Esophagus muscularis mucosa (tissue), 3 donors: Measurements from ENCODE around the gene PEX7.

Experiments
- POLR2AphosphoS5 ChIP-seq, 2 donors: sonication (generic); formaldehyde crosslinking; IDR thresholded peaks; one replicate each; pipeline ENCODE4 v1.6.1; 2017; ENCODE audit warnings: antibody characterized with exemption in 2 of 2
- TF ChIP-seq, protein P1 (sequence below), 3 experiments: fragments of 200-600 bp in 2 of 3; fragments of 450-650 bp in 1 of 3; sonication (generic) in 2 of 3; IDR thresholded peaks; one replicate each; pipeline ENCODE4 v1.5.1; 2017 to 2019; ENCODE audit warnings: antibody characterized with exemption in 3 of 3, mild to moderate bottlenecking in 2 of 3, moderate library complexity in 1 of 3

DNA sequence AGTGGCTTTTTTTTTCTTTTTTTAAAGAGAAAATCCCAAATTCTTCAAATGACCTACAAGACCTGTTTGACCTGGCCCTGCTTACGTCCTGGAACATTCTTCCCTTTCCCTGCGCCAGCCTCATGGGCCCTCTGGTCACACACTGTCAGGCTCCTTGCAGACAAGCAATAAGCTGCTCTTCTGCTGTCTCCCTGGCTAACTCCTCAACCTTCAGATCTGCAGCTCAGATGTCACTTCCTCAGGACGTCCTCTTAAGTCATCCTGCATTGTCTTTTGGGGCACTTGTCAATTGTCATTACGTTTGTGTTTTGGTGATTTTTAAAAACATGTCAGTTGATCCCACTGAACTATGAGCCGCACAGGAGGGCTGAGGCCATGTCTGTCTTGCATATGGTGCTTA, 70.8 kb downstream of the PEX7 start:
- TF ChIP-seq, protein P1, sequence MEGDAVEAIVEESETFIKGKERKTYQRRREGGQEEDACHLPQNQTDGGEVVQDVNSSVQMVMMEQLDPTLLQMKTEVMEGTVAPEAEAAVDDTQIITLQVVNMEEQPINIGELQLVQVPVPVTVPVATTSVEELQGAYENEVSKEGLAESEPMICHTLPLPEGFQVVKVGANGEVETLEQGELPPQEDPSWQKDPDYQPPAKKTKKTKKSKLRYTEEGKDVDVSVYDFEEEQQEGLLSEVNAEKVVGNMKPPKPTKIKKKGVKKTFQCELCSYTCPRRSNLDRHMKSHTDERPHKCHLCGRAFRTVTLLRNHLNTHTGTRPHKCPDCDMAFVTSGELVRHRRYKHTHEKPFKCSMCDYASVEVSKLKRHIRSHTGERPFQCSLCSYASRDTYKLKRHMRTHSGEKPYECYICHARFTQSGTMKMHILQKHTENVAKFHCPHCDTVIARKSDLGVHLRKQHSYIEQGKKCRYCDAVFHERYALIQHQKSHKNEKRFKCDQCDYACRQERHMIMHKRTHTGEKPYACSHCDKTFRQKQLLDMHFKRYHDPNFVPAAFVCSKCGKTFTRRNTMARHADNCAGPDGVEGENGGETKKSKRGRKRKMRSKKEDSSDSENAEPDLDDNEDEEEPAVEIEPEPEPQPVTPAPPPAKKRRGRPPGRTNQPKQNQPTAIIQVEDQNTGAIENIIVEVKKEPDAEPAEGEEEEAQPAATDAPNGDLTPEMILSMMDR (IDR thresholded peaks at IDR 0.05): no peak
- no peak for TF ChIP-seq POLR2AphosphoS5 (IDR thresholded peaks at IDR 0.05)
